Measurements from ENCODE around the gene DPYSL5.

DPYSL5 gene

DNA sequence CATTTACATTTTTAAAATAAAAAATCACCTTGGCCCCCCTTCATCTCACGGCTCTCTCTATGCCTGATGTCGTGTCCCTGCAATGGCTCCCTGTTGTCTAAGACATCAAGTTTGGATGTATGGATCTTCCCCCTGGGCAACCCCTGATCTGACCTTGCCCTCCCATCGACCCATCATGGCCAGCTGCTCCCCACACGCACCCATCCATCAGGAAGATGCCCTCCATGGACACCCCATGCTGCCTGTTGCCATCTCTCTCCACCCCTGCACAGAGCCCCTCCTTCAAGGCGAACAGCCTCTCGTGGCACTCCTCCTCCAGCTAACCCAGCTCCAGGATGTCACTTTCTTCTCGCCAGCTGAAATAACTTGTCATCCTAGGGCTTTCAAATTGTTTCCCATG lies 59.5 kb downstream of the DPYSL5 start:
- no peak for DNase-seq (ENCODE audit: extremely low read depth, low read depth)
- H3K4me3 ChIP-seq (replicated peaks; ENCODE audit: low read depth, low read length) = no peak overlapping the region
- TF ChIP-seq, protein P1, sequence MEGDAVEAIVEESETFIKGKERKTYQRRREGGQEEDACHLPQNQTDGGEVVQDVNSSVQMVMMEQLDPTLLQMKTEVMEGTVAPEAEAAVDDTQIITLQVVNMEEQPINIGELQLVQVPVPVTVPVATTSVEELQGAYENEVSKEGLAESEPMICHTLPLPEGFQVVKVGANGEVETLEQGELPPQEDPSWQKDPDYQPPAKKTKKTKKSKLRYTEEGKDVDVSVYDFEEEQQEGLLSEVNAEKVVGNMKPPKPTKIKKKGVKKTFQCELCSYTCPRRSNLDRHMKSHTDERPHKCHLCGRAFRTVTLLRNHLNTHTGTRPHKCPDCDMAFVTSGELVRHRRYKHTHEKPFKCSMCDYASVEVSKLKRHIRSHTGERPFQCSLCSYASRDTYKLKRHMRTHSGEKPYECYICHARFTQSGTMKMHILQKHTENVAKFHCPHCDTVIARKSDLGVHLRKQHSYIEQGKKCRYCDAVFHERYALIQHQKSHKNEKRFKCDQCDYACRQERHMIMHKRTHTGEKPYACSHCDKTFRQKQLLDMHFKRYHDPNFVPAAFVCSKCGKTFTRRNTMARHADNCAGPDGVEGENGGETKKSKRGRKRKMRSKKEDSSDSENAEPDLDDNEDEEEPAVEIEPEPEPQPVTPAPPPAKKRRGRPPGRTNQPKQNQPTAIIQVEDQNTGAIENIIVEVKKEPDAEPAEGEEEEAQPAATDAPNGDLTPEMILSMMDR (IDR thresholded peaks at IDR 0.05; ENCODE audit: low read depth, low read length, missing control alignments) = no peak

DNA sequence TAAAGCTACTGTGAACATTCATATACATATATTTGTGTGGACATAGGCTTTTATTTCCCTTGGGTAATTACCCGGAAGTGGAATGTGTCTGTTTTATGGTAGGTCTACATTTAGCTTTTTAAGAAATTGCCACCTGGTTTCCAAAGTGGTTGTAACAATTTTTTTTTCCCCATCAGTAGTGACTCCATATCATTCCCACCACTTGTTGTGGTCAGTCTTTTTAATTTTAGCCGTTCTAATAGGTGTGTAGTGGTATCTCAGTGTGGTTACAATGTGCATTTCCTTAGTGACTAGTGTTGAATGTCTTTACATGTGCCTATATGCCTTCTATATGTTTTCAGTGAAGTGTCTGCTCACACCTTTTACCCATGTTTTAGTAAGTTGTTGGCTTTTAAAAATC lies 62.2 kb downstream of the DPYSL5 start:
- TF ChIP-seq, protein P1 (IDR thresholded peaks at IDR 0.05; ENCODE audit: low read depth, low read length, missing control alignments) = no peak
- no peak for DNase-seq (ENCODE audit: extremely low read depth, low read depth)

DNA sequence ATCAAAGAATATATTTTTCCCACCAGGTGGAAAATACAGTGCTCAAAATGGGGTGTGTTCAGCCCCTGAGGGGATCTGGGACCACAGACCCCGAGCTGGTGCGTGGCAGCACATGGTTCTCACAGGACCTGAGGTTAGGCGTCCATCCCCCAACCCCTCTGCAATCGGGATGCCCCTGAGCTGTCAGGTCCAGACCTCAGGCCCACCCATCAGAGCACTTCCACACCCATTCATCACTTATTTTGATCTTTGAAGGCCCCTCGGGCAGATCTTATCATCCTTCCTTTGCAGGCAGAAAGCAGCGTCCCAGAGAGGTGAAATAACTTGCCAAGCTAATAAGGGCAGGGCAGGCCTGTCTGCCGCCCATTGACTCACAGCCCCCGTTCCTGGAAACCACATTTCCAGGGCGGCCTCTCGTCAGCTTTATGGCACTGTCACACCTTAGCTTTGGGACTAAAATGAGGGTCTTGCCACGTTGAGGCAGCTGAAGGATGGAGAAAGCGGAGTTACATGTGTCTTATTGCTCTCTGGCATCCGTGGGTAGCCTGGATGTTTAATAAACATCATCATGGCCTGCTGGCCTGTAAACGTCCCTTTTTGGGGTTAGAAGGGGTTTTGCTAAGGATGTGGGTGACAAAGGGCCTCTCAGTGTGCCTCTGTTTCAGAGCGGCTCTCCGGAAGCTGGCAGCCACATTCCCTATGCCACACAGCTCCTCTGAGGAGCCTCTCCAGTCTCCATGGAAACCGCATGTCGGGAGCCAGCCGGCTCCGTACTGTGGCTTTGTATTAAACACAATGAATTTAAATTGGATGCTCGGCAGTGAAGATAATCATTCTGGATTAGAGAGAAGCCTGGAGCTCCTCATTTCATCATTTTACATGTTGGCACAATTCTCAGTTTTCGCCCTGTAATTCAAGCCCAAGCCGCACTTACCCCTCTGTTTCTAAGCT lies 64.3 kb downstream of the DPYSL5 start:
- no peak for DNase-seq (ENCODE audit: extremely low read depth, low read depth)
- TF ChIP-seq, protein P1 (IDR thresholded peaks at IDR 0.05; ENCODE audit: low read depth, low read length, missing control alignments) = no peak
- no peak overlapping the region for H3K4me3 ChIP-seq (replicated peaks; ENCODE audit: low read depth, low read length)

More for the DNA sequence above, 62.2 kb downstream of the DPYSL5 start:
- no peak overlapping the region for H3K4me3 ChIP-seq (replicated peaks; ENCODE audit: low read depth, low read length)

DNA sequence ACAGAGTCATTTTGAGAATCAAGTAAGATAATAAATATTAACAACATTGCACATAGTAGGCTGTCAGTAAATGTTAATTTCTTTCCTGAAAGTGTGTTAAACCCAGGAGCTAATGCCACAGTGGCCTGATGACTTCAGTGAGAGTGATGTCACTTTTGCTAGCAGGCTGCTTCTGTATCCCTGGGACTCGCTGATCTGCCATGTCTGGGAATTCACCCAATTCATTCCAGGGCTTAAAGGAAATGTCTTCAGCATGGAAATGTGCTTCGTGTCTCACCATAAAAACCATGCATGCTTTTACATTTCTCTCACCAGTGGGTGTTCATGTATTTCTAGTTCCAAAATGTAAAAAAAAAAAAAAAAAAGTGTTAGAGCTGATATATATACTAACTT lies 65.7 kb downstream of the DPYSL5 start:
- no peak for DNase-seq (ENCODE audit: extremely low read depth, low read depth)
- no peak overlapping the region for H3K4me3 ChIP-seq (replicated peaks; ENCODE audit: low read depth, low read length)
- TF ChIP-seq, protein P1 (IDR thresholded peaks at IDR 0.05; ENCODE audit: low read depth, low read length, missing control alignments) = no peak

DNA sequence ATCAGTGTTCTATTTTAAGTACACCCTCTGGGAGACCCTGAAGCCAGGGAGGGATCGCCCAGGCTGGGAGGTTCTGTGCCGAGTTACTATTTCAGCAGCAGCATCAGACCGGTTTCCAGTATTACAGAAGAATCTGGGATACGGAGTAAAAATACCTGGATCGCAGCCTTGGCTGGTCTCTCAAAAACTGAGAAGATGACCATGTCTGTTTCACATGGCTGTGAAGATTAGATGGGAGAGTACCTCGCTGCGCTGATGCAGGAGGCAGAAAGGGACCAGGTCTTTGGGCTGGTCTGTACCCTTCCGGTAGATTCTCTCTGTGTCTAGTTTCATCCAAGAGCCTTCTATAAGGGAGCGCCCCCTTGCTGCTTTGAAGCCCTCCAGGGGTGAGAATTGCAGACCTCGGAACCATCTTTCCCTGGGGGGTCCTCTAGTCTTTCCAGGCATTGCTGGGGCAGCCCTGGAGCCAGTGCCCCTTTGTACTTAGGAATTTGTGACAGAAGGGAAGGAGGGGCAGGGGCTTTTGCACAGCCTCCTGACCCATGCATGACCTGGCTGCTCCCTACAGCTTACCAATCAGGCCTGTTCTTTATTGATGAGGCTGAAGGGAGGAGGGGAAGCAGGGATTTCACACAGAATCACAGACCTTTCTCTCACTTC lies 66.2 kb downstream of the DPYSL5 start:
- no peak overlapping the region for H3K4me3 ChIP-seq (replicated peaks; ENCODE audit: low read depth, low read length)
- DNase-seq (ENCODE audit: extremely low read depth, low read depth) = no peak
- TF ChIP-seq, protein P1 (IDR thresholded peaks at IDR 0.05; ENCODE audit: low read depth, low read length, missing control alignments) = no peak

DNA sequence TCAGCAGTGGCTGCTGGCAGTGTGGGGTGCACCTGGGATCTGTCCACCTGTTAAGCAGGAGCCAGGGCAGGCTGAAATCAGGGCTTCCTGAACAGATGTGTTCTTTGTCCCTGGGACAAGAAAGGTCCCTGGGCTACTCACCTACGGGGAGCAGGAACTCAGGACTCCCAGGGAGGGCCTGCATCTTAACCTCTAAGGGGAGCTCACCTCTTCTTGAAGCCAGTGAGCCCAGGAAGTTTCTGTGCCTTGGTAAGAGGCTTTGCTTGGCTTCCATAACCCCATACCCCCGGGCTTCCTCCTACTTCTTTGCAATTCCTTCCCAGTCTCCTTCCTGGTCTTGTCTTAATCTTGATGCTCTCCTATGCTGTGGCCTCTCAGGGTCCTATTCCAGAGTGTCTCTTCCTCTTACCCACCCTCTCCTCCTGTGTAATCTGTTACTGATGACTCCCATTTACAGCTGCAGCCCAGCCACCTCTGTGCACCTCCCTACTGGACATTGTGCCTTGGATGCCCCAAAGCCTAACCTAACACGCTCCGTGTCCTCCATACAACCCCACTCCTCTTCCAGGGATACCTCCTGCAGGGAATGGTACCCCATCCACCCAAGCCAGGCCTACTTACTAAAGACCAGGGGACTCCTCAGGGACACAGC lies 66.9 kb downstream of the DPYSL5 start:
- no peak overlapping the region for H3K4me3 ChIP-seq (replicated peaks; ENCODE audit: low read depth, low read length)
- TF ChIP-seq, protein P1 (IDR thresholded peaks at IDR 0.05; ENCODE audit: low read depth, low read length, missing control alignments) = no peak
- DNase-seq (ENCODE audit: extremely low read depth, low read depth) = no peak

Measured in HFF-Myc (cell line).